PC-3 (cell line): ENCODE data around the gene OR11H6.

Source experiments
- EZH2 ChIP-seq: fragments of 300-600 bp; sonication (generic); IDR thresholded peaks from one replicate; pipeline ENCODE4 v1.6.1; 2017; ENCODE audit warnings: antibody characterized with exemption, mild to moderate bottlenecking, low read length; ENCODE audit not compliant: unreplicated experiment
- TF ChIP-seq, protein P1 (sequence below): fragments of 300-600 bp; sonication (generic); conservative IDR thresholded peaks from 2 replicates; pipeline ENCODE4 v1.5.1; 2017; ENCODE audit warnings: antibody characterized with exemption, low read depth, mild to moderate bottlenecking, low read length

DNA sequence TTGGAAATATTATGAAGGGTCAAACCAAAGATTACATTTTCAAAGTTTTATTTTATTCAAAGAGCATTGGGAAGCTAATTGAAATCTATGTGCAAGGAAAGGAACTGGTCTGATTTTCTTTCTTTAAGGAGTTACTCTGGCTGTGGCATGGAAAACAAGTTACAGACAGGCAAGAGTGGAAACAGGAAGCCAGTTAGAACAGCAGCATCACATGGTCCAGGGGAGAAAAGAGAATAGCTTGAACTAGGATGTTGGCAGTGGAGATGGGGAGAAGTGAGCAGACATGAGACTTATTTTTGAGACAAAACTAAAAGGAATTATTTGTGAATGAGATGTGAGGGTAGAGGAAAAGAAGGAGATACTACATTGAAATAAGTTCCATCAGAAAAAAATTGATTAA lies 29.4 kb upstream of the OR11H6 start:
- TF ChIP-seq, protein P1, sequence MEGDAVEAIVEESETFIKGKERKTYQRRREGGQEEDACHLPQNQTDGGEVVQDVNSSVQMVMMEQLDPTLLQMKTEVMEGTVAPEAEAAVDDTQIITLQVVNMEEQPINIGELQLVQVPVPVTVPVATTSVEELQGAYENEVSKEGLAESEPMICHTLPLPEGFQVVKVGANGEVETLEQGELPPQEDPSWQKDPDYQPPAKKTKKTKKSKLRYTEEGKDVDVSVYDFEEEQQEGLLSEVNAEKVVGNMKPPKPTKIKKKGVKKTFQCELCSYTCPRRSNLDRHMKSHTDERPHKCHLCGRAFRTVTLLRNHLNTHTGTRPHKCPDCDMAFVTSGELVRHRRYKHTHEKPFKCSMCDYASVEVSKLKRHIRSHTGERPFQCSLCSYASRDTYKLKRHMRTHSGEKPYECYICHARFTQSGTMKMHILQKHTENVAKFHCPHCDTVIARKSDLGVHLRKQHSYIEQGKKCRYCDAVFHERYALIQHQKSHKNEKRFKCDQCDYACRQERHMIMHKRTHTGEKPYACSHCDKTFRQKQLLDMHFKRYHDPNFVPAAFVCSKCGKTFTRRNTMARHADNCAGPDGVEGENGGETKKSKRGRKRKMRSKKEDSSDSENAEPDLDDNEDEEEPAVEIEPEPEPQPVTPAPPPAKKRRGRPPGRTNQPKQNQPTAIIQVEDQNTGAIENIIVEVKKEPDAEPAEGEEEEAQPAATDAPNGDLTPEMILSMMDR: no peak
- TF ChIP-seq EZH2: no peak
